ENCODE data around the gene ERC2.

Gene ERC2

DNA sequence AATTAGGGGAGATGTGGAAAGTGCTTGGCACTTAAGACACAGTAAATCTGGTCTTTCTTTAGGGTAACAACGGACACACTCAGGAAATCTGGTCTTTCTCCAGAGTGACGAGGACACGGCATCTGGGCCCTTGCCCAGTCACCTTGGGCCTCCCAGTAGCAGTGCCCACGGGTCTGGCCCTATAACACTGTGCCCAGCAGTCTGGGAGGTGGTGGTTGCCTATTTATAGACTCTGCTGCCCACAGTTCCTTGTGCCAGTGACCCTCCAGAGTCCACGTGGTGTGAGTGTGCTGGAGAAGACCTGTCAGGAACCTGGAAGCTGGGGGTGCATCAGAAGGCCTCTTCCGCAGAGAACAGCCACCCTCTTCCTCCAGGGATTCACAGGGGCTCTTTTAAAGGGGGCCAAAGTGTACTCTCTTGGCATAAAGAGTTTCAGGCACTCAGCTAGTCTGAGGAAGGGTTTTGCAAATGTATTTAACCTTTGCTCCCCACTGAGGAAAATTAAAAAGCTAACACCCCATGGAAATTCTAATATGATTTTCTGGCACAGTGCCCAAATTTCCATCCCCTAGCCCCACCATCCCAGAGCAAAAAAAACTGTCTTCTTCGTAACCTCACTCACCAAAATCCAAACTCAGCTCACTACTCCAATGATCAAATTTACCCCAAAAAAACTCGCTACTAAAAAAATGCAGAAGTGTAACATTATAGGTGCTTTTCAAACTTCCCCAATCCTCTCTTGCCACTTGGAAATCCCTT lies 996.6 kb downstream of the ERC2 start:
- no peaks in the 10 kb centered on the region; the same call in 1 of the 2 replicates for H3K27me3 ChIP-seq
- TF ChIP-seq, protein P1, sequence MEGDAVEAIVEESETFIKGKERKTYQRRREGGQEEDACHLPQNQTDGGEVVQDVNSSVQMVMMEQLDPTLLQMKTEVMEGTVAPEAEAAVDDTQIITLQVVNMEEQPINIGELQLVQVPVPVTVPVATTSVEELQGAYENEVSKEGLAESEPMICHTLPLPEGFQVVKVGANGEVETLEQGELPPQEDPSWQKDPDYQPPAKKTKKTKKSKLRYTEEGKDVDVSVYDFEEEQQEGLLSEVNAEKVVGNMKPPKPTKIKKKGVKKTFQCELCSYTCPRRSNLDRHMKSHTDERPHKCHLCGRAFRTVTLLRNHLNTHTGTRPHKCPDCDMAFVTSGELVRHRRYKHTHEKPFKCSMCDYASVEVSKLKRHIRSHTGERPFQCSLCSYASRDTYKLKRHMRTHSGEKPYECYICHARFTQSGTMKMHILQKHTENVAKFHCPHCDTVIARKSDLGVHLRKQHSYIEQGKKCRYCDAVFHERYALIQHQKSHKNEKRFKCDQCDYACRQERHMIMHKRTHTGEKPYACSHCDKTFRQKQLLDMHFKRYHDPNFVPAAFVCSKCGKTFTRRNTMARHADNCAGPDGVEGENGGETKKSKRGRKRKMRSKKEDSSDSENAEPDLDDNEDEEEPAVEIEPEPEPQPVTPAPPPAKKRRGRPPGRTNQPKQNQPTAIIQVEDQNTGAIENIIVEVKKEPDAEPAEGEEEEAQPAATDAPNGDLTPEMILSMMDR (IDR thresholded peaks at IDR 0.05; ENCODE audit: low read depth, low read length): no peak
- no peaks in the 10 kb centered on the region for H3K36me3 ChIP-seq
- no peak for DNase-seq
- H3K9me3 ChIP-seq: no peaks in the 10 kb centered on the region
- H3K4me3 ChIP-seq (ENCODE audit: low read depth, low read length): no peak overlapping the region
- H3K4me1 ChIP-seq: no peaks in the 10 kb centered on the region

- no peaks in the 10 kb centered on the region; the same call in 1 of the 2 replicates for H3K27me3 ChIP-seq
- H3K9me3 ChIP-seq: no peaks in the 10 kb centered on the region
- H3K36me3 ChIP-seq: no peaks in the 10 kb centered on the region
- no peak for DNase-seq
- no peaks in the 10 kb centered on the region for H3K4me1 ChIP-seq
- H3K4me3 ChIP-seq (ENCODE audit: low read depth, low read length): no peak overlapping the region
- TF ChIP-seq, protein P1 (IDR thresholded peaks at IDR 0.05; ENCODE audit: low read depth, low read length): no peak
Observed at GRCh38 chr3:55471084-55471483, 997.2 kb downstream of the ERC2 start.

GRCh38 chr3:55469957-55470526 lies 998.2 kb downstream of the ERC2 start:
- Histone ChIP-seq H3K9me3 (no peaks in the 10 kb centered on the region), H3K36me3 (no peaks in the 10 kb centered on the region), H3K27me3 (no peaks in the 10 kb centered on the region; the same call in 1 of the 2 replicates), H3K4me1 (no peaks in the 10 kb centered on the region), H3K4me3 (ENCODE audit: low read depth, low read length) (no peak overlapping the region)
- no peak for DNase-seq
- TF ChIP-seq, protein P1 (IDR thresholded peaks at IDR 0.05; ENCODE audit: low read depth, low read length): no peak

GRCh38 chr3:55468251-55468650 lies 1000.0 kb downstream of the ERC2 start:
- H3K4me1 ChIP-seq: no peaks in the 10 kb centered on the region
- no peak overlapping the region for H3K4me3 ChIP-seq (ENCODE audit: low read depth, low read length)

DNA sequence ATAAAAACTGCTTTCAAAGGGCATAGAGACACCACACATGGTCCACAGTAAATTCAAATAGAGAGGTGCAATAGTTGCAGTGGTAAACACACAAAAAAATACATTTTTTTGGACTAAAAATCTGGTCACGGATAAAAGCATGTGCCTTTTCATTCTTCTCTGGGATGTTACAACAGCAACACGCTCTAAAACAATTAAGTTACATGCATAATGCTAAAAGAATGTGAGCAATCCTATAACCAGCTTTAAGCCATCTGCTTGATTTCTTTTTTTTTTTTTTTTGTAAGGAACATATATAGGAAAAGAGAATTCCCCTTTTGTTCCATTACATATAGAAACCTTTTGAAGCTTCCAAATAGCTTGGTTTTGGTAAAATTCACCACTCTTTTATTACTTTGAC lies 1001.2 kb downstream of the ERC2 start:
- TF ChIP-seq, protein P1 (IDR thresholded peaks at IDR 0.05; ENCODE audit: low read depth, low read length): no peak
- DNase-seq: no peak

More at GRCh38 chr3:55468251-55468650, 1000.0 kb downstream of the ERC2 start:
- no peaks in the 10 kb centered on the region for H3K36me3 ChIP-seq
- TF ChIP-seq, protein P1 (IDR thresholded peaks at IDR 0.05; ENCODE audit: low read depth, low read length): no peak
- no peaks in the 10 kb centered on the region for H3K9me3 ChIP-seq
- H3K27me3 ChIP-seq: no peaks in the 10 kb centered on the region; the same call in 1 of the 2 replicates
- no peak for DNase-seq

DNA sequence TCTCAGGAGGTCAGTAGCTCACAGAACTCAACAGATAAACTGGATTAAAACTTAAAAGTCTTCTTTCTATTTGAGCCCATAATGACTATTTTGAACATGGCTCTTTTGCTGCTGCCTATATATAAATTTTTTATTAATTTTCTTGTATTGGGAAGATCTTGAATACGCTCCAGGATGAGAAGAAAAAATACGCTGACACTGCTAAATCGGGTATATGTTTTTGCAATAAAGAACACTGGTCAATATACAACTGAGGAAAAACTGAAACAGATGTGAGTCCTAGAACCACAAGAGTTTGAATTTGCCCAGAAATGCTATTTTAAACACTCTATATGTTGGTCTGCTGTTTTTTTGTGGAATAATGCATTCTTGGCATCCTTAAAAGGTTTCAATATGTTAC lies 1001.7 kb downstream of the ERC2 start:
- Histone ChIP-seq H3K4me3 (ENCODE audit: low read depth, low read length) (no peak overlapping the region), H3K36me3 (no peaks in the 10 kb centered on the region), H3K27me3 (no peaks in the 10 kb centered on the region; the same call in 1 of the 2 replicates), H3K4me1 (no peaks in the 10 kb centered on the region), H3K9me3 (no peaks in the 10 kb centered on the region)
- no peak for DNase-seq
- TF ChIP-seq, protein P1 (IDR thresholded peaks at IDR 0.05; ENCODE audit: low read depth, low read length): no peak

More for the DNA sequence above, 1001.2 kb downstream of the ERC2 start:
- Histone ChIP-seq H3K4me3 (ENCODE audit: low read depth, low read length) (no peak overlapping the region), H3K36me3 (no peaks in the 10 kb centered on the region), H3K9me3 (no peaks in the 10 kb centered on the region), H3K4me1 (no peaks in the 10 kb centered on the region), H3K27me3 (no peaks in the 10 kb centered on the region; the same call in 1 of the 2 replicates)
